Skeletal muscle satellite cell (primary cell): ENCODE measurements around the gene TNFRSF19.

ENCODE experiments used
- H3K27me3 ChIP-seq: 2 replicates; pipeline ENCODE4 v1.7.0; 2013; ENCODE audit warnings: low read length; ENCODE audit not compliant: control insufficient read depth, insufficient read depth
- H3K36me3 ChIP-seq: 2 replicates; pipeline ENCODE4 v1.7.0; 2013; ENCODE audit warnings: mild to moderate bottlenecking, control low read depth, low read length; ENCODE audit not compliant: insufficient read depth
- H3K4me1 ChIP-seq: 2 replicates; pipeline ENCODE4 v1.7.0; 2013; ENCODE audit warnings: low read length; ENCODE audit not compliant: control insufficient read depth, insufficient read depth
- H3K4me2 ChIP-seq: 2 replicates; pipeline ENCODE4 v1.7.0; 2013; ENCODE audit warnings: mild to moderate bottlenecking, low read length
- H3K4me3 ChIP-seq: 2 replicates; pipeline ENCODE4 v1.7.0; 2013; ENCODE audit warnings: low read length
- H3K9ac ChIP-seq: 2 replicates; pipeline ENCODE4 v1.7.0; 2013; ENCODE audit warnings: mild to moderate bottlenecking, low read depth, low read length, moderate library complexity
- H3K9me3 ChIP-seq: replicated peaks from 2 replicates; pipeline ENCODE4 v1.7.0; 2013; ENCODE audit warnings: mild to moderate bottlenecking, control low read depth, low read length

TNFRSF19 gene

GRCh38 chr13:23572836-23573235 lies 2.6 kb downstream of the TNFRSF19 start:
- no peak overlapping the region for H3K4me3 ChIP-seq
- no peaks in the 10 kb centered on the region for H3K27me3 ChIP-seq
- H3K9ac ChIP-seq = no peak overlapping the region

GRCh38 chr13:23574421-23575145 lies 4.4 kb downstream of the TNFRSF19 start:
- Histone ChIP-seq H3K9me3 (no peaks in the 10 kb centered on the region), H3K4me3 (no peak overlapping the region), H3K27me3 (no peaks in the 10 kb centered on the region)

More at GRCh38 chr13:23572836-23573235, 2.6 kb downstream of the TNFRSF19 start:
- H3K36me3 ChIP-seq = no peaks in the 10 kb centered on the region
- no peak overlapping the region for H3K4me2 ChIP-seq
- H3K4me1 ChIP-seq = peaks cover 8% of the 10 kb centered on the region
- no peaks in the 10 kb centered on the region for H3K9me3 ChIP-seq

GRCh38 chr13:23575632-23576031 lies 5.4 kb downstream of the TNFRSF19 start:
- Histone ChIP-seq H3K9me3 (no peaks in the 10 kb centered on the region), H3K4me3 (no peak overlapping the region), H3K9ac (no peak overlapping the region), H3K36me3 (no peaks in the 10 kb centered on the region), H3K4me1 (peaks cover 8% of the 10 kb centered on the region), H3K4me2 (no peak overlapping the region), H3K27me3 (no peaks in the 10 kb centered on the region)

More at GRCh38 chr13:23574421-23575145, 4.4 kb downstream of the TNFRSF19 start:
- H3K9ac ChIP-seq = no peak overlapping the region
- no peak overlapping the region for H3K4me2 ChIP-seq
- H3K36me3 ChIP-seq = no peaks in the 10 kb centered on the region
- peaks cover 16% of the 10 kb centered on the region for H3K4me1 ChIP-seq

GRCh38 chr13:23578411-23579071 lies 8.3 kb downstream of the TNFRSF19 start:
- peak overlapping the region; percentile 89 for H3K4me3 ChIP-seq
- H3K4me1 ChIP-seq = peaks cover 8% of the 10 kb centered on the region
- no peaks in the 10 kb centered on the region for H3K36me3 ChIP-seq
- H3K9ac ChIP-seq = peak overlapping the region; percentile 73
- no peaks in the 10 kb centered on the region for H3K27me3 ChIP-seq
- H3K9me3 ChIP-seq = no peaks in the 10 kb centered on the region
- peak overlapping the region; percentile 95 for H3K4me2 ChIP-seq

- Histone ChIP-seq H3K9ac (peak overlapping the region; percentile 73), H3K9me3 (no peaks in the 10 kb centered on the region), H3K4me3 (peak overlapping the region; percentile 89), H3K4me1 (peaks cover 8% of the 10 kb centered on the region), H3K27me3 (no peaks in the 10 kb centered on the region), H3K4me2 (peak overlapping the region; percentile 95), H3K36me3 (no peaks in the 10 kb centered on the region)
These were observed 9.1 kb downstream of the TNFRSF19 start for GRCh38 chr13:23579072-23579895.

- H3K4me3 ChIP-seq = peak overlapping the region; percentile 89
- peak overlapping the region; percentile 73 for H3K9ac ChIP-seq
- H3K27me3 ChIP-seq = no peaks in the 10 kb centered on the region
- H3K36me3 ChIP-seq = no peaks in the 10 kb centered on the region
- H3K4me1 ChIP-seq = peaks cover 8% of the 10 kb centered on the region
- H3K9me3 ChIP-seq = no peaks in the 10 kb centered on the region
- peak overlapping the region; percentile 95 for H3K4me2 ChIP-seq
These were observed 9.9 kb downstream of the TNFRSF19 start for GRCh38 chr13:23579896-23580683.

GRCh38 chr13:23580684-23581060 lies 10.5 kb downstream of the TNFRSF19 start:
- H3K9ac ChIP-seq = no peak overlapping the region
- no peaks in the 10 kb centered on the region for H3K36me3 ChIP-seq
- H3K4me2 ChIP-seq = peak overlapping the region; percentile 95
- H3K9me3 ChIP-seq = no peaks in the 10 kb centered on the region
- H3K4me1 ChIP-seq = peaks cover 8% of the 10 kb centered on the region
- H3K27me3 ChIP-seq = no peaks in the 10 kb centered on the region
- H3K4me3 ChIP-seq = peak overlapping the region; percentile 89

- Histone ChIP-seq H3K4me2 (no peak overlapping the region), H3K9ac (no peak overlapping the region), H3K4me1 (peaks cover 5% of the 10 kb centered on the region), H3K27me3 (no peaks in the 10 kb centered on the region), H3K36me3 (no peaks in the 10 kb centered on the region), H3K9me3 (no peaks in the 10 kb centered on the region), H3K4me3 (no peak overlapping the region)
These were observed 13.3 kb downstream of the TNFRSF19 start for GRCh38 chr13:23583491-23583890.

- Histone ChIP-seq H3K36me3 (no peaks in the 10 kb centered on the region), H3K4me1 (no peaks in the 10 kb centered on the region), H3K27me3 (no peaks in the 10 kb centered on the region), H3K4me2 (no peak overlapping the region), H3K9ac (no peak overlapping the region), H3K4me3 (no peak overlapping the region), H3K9me3 (no peaks in the 10 kb centered on the region)
These were observed 14.1 kb downstream of the TNFRSF19 start for GRCh38 chr13:23584275-23584674.

- no peak overlapping the region for H3K4me2 ChIP-seq
- no peaks in the 10 kb centered on the region for H3K4me1 ChIP-seq
- no peak overlapping the region for H3K4me3 ChIP-seq
- H3K9ac ChIP-seq = no peak overlapping the region
- H3K36me3 ChIP-seq = no peaks in the 10 kb centered on the region
- no peaks in the 10 kb centered on the region for H3K27me3 ChIP-seq
- no peaks in the 10 kb centered on the region for H3K9me3 ChIP-seq
These were observed 16.1 kb downstream of the TNFRSF19 start for GRCh38 chr13:23586336-23586735.

- no peak overlapping the region for H3K4me3 ChIP-seq
- H3K4me2 ChIP-seq = no peak overlapping the region
These were observed 18.5 kb downstream of the TNFRSF19 start for GRCh38 chr13:23588666-23589065.

More at GRCh38 chr13:23588666-23589065, 18.5 kb downstream of the TNFRSF19 start:
- H3K9me3 ChIP-seq = no peaks in the 10 kb centered on the region
- peaks cover 5% of the 10 kb centered on the region for H3K4me1 ChIP-seq
- H3K36me3 ChIP-seq = no peaks in the 10 kb centered on the region
- H3K27me3 ChIP-seq = no peaks in the 10 kb centered on the region
- H3K9ac ChIP-seq = no peak overlapping the region
